GM21576 (cell line): ENCODE data around the gene INPP4B.
"Not testable (repeated sequence)": the region's sequence is repeated elsewhere in the genome, so short reads cannot be mapped to it uniquely, and the experiment has no call there.

Experiments
- ATAC-seq: cut with Tn5 transposase; IDR thresholded peaks from one replicate; pipeline ENCODE4 v1.9.1; 2021; ENCODE audit warnings: mild to moderate bottlenecking, moderate library complexity; ENCODE audit not compliant: unreplicated experiment

The INPP4B gene

GRCh38 chr4:142687547-142688275 is 158.4 kb downstream of the INPP4B start:
- no peak for ATAC-seq

GRCh38 chr4:142686081-142686480 is 160.0 kb downstream of the INPP4B start:
- no peak for ATAC-seq

- ATAC-seq = no peak
Measured at GRCh38 chr4:142683997-142684396, 162.1 kb downstream of the INPP4B start.

GRCh38 chr4:142683503-142683902 is 162.6 kb downstream of the INPP4B start:
- ATAC-seq = no peak

GRCh38 chr4:142671516-142671915 is 174.6 kb downstream of the INPP4B start:
- no peak for ATAC-seq

GRCh38 chr4:142663828-142664227 is 182.3 kb downstream of the INPP4B start:
- ATAC-seq = no peak

- ATAC-seq = no peak
Measured at GRCh38 chr4:142660728-142661127, 185.4 kb downstream of the INPP4B start.

GRCh38 chr4:142656178-142656577 is 189.9 kb downstream of the INPP4B start:
- ATAC-seq = no peak

GRCh38 chr4:142648378-142648777 is 197.7 kb downstream of the INPP4B start:
- ATAC-seq = no peak

- no peak for ATAC-seq
Measured at GRCh38 chr4:142645475-142646108, 200.5 kb downstream of the INPP4B start.

GRCh38 chr4:142644628-142645027 is 201.5 kb downstream of the INPP4B start:
- ATAC-seq = not testable (repeated sequence)

- ATAC-seq = no peak
Measured at GRCh38 chr4:142637614-142638013, 208.5 kb downstream of the INPP4B start.

- ATAC-seq = no peak
Measured at GRCh38 chr4:142631836-142632235, 214.3 kb downstream of the INPP4B start.

- ATAC-seq = no peak
Measured at GRCh38 chr4:142615324-142615665, 230.8 kb downstream of the INPP4B start.

GRCh38 chr4:142614621-142615323 is 231.3 kb downstream of the INPP4B start:
- ATAC-seq = no peak

- ATAC-seq = no peak
Measured at GRCh38 chr4:142607976-142608375, 238.1 kb downstream of the INPP4B start.

GRCh38 chr4:142600952-142601351 is 245.1 kb downstream of the INPP4B start:
- no peak for ATAC-seq

- ATAC-seq = no peak
Measured at GRCh38 chr4:142598132-142598531, 248.0 kb downstream of the INPP4B start.

- no peak for ATAC-seq
Measured at GRCh38 chr4:142596595-142596994, 249.5 kb downstream of the INPP4B start.

- no peak for ATAC-seq
Measured at GRCh38 chr4:142596121-142596520, 250.0 kb downstream of the INPP4B start.

GRCh38 chr4:142595222-142595871 is 250.8 kb downstream of the INPP4B start:
- ATAC-seq = no peak

- ATAC-seq = no peak
Measured at GRCh38 chr4:142585411-142585810, 260.7 kb downstream of the INPP4B start.
